K562 treated with DMSO at 1 percent for 24 hours (cell line): ENCODE measurements around the gene MGAT4A. TPM values are rescaled to one million over a fixed set of nuclear protein-coding genes. Genes with fewer than 3 reads are reported as not detected.

Experiments used
- total RNA-seq: library from RNA; unstranded; fragments of 300-600 nt; gene quantifications from 2 replicates; pipeline ENCODE4 v1.2.3, GENCODE V29; 2022; ENCODE audit warnings: low read depth; ENCODE audit not compliant: insufficient read depth

Gene MGAT4A
- total RNA-seq = 0.22 and 2.8 TPM in 2 replicates

DNA sequence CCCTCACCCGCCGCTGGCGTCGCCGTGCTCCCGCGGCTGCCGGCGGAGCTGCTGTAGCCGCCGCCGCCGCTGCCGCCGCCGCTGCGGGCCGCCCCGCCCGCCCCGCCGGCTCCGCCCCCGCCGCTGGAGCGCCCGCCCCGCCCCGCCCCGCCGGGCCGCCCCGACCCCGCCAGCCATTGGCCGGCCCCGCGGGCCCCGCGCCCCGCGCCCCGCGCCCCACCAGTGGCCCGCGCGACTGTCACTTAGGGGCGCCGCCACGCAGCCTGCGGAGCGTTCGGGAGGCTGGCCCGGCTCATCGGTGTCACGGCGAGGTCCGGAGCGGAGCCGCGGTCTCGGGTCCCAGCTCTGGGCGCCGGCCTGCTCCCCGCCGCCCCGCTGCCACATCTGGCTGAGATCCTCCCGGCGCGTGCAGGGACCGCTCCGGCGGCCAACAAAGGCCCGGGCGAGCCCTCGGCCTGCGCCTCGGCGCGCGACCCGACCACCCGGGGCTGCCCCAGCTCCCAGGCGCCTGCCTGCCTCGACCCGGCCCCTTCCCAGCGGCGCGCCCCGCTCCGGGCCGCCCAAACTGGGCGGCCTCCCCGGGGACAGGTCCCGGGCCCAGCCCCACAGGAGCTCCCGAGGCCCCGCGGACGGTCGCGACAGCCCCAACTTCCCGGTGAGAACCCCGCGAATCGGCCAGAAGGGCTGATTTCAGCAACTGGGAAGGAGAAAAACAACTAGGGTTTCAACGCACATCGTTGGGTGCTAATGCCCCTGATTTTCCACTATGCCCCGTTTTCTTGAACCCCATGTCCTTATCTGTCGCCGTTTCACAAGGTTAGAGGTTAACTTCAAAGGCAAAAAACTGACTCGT lies at the start of gene MGAT4A:
MGAT4A (minus strand) TSS at position 92 of the 853 bp plus-strand sequence. CDS start 4,800 bp downstream, outside the sequence.

DNA sequence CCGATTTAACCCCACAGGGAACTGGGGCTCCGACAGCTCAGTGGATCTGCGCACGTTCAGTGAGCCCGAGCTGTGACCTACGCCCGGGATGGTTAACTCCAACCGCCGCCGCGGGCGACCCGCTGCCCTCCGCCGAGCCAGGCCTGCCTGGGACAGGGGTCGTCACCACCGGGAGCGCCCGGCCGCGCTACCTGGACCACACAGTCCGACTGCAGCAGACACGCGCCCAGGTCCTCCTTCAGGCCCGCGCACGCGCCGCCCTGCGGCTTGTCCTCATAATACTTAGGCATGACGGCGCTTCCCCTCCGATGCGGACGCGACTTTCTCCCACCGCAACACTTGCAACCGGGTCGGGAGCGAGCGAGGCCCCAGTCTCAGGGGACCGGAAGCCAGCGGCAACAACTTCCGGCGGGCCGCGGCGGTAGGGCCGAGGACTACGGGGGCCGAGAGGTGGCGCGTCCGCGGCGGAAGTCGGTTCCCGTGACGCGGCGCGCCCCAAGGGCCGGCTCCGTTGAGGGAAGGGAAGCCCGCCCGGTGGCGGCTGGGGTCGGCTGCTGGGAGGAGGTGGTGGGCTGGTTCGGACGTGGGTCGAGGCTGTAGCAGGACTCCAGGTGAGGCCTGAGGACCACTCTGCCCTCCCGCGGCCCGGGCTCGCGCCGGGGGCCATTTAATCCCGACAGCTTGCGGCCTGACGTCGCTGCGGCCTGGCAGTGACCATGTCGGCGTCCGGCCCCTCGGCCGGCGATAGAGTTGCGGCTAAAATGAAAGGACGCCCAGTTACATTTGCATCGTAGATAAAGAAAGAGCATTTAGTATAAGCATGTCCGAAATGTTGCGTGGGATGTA lies 122.6 kb downstream of the MGAT4A start, which contains the start of the genes COA5 and UNC50:
COA5 (minus strand) TSS at position 397 of the 846 bp plus-strand sequence; CDS start at position 290, 107 bp downstream.
UNC50 (plus strand) TSS at position 474 of the 846 bp plus-strand sequence. CDS start 1,171 bp downstream, outside the sequence.

Other genes starting within 250 kb of the MGAT4A start
- 17.7 and 20.8 TPM in 2 replicates for gene COA5, start 122.6 kb downstream of the MGAT4A start, total RNA-seq
- gene UNC50, start 122.5 kb downstream of the MGAT4A start, total RNA-seq = 22.8 and 31.3 TPM in 2 replicates
- gene CRACDL, start 205.1 kb upstream of the MGAT4A start, total RNA-seq = not detected in 2 replicates